Neuronal stem cell (in vitro differentiated cells): ENCODE measurements around the gene FLNA.
A peak's percentile ranks its signal among the peaks of the same experiment; 100 is the strongest.
"Not testable (repeated sequence)": the region's sequence is repeated elsewhere in the genome, so short reads cannot be mapped to it uniquely, and the experiment has no call there.

Source experiments
- DNase-seq: peaks from one replicate; pipeline ENCODE4 v3.0.0-alpha.2; 2013; ENCODE audit warnings: low spot score
- H2AFZ ChIP-seq: one replicate; pipeline ENCODE4 v1.6.1; 2013; ENCODE audit warnings: mild to moderate bottlenecking, low read length, inconsistent platforms
- H2AK5ac ChIP-seq: 2 replicates; pipeline ENCODE4 v1.6.1; 2013; ENCODE audit warnings: low read depth, mild to moderate bottlenecking, inconsistent platforms, low read length, moderate library complexity, mixed read lengths
- H2BK120ac ChIP-seq: 2 replicates; pipeline ENCODE4 v1.6.1; 2013; ENCODE audit warnings: low read depth, mild to moderate bottlenecking, inconsistent platforms, low read length, moderate library complexity, mixed read lengths
- H2BK12ac ChIP-seq: one replicate; pipeline ENCODE4 v1.6.1; 2013; ENCODE audit warnings: low read length, inconsistent platforms
- H2BK15ac ChIP-seq: 2 replicates; pipeline ENCODE4 v1.6.1; 2013; ENCODE audit warnings: mild to moderate bottlenecking, low read length, inconsistent platforms, mixed read lengths
- H2BK5ac ChIP-seq: one replicate; pipeline ENCODE4 v1.6.1; 2013; ENCODE audit warnings: inconsistent platforms, mild to moderate bottlenecking, low read length, moderate library complexity
- H3K14ac ChIP-seq: one replicate; pipeline ENCODE4 v1.6.1; 2013; ENCODE audit warnings: low read length, inconsistent platforms
- H3K18ac ChIP-seq: 2 replicates; pipeline ENCODE4 v1.6.1; 2013; ENCODE audit warnings: low read length, inconsistent platforms
- H3K23ac ChIP-seq: 2 replicates; pipeline ENCODE4 v1.6.1; 2013; ENCODE audit warnings: low read depth, mild to moderate bottlenecking, mixed read lengths, low read length, inconsistent platforms; ENCODE audit not compliant: poor library complexity
- H3K27ac ChIP-seq: replicated peaks from 3 replicates; pipeline ENCODE4 v1.5.1; 2013; ENCODE audit warnings: low read length, inconsistent platforms
- H3K27me3 ChIP-seq, 3 experiments: 2 replicates each; pipeline ENCODE4 v1.6.1; 2013; ENCODE audit warnings: low read length in 3 of 3, mild to moderate bottlenecking in 2 of 3, inconsistent platforms in 1 of 3, low read depth in 1 of 3, mixed read lengths in 1 of 3, moderate library complexity in 1 of 3; ENCODE audit not compliant: control insufficient read depth in 3 of 3, insufficient read depth in 3 of 3
- H3K36me3 ChIP-seq, 2 donors: replicated peaks in 1 of 2; 2 replicates each; pipeline ENCODE4 v1.6.1; 2013; ENCODE audit warnings: low read length in 2 of 2; ENCODE audit not compliant: control insufficient read depth in 2 of 2, insufficient read depth in 2 of 2
- H3K4ac ChIP-seq: 2 replicates; pipeline ENCODE4 v1.6.1; 2013; ENCODE audit warnings: inconsistent platforms, mild to moderate bottlenecking, low read length, moderate library complexity
- H3K4me1 ChIP-seq, 2 donors: 1 replicate in 1 of 2; 2 replicates in 1 of 2; pipeline ENCODE4 v1.6.1; 2013; ENCODE audit warnings: low read length in 2 of 2, low read depth in 1 of 2; ENCODE audit not compliant: control insufficient read depth in 2 of 2, insufficient read depth in 1 of 2
- H3K4me2 ChIP-seq: one replicate; pipeline ENCODE4 v1.6.1; 2013; ENCODE audit warnings: mild to moderate bottlenecking, low read length, inconsistent platforms; ENCODE audit not compliant: insufficient read depth, poor library complexity, severe bottlenecking
- H3K4me3 ChIP-seq, 2 donors: 2 replicates each; pipeline ENCODE4 v1.5.1; 2013; ENCODE audit warnings: low read length in 2 of 2, mild to moderate bottlenecking in 2 of 2, inconsistent platforms in 1 of 2, moderate library complexity in 1 of 2
- H3K79me1 ChIP-seq: one replicate; pipeline ENCODE4 v1.6.1; 2013; ENCODE audit warnings: low read depth, mild to moderate bottlenecking, inconsistent platforms, low read length, moderate library complexity
- H3K9ac ChIP-seq: one replicate; pipeline ENCODE4 v1.6.1; 2013; ENCODE audit warnings: mild to moderate bottlenecking, low read depth, low read length, inconsistent platforms; ENCODE audit not compliant: poor library complexity
- H3K9me3 ChIP-seq, 2 donors: replicated peaks in 1 of 2; 2 replicates each; pipeline versions ENCODE3 to v1.6.1; 2013; ENCODE audit warnings: low read length in 2 of 2, mild to moderate bottlenecking in 2 of 2, inconsistent platforms in 1 of 2, low read depth in 1 of 2, mixed read lengths in 1 of 2, moderate library complexity in 1 of 2; ENCODE audit not compliant: control insufficient read depth in 2 of 2, insufficient read depth in 1 of 2
- H4K8ac ChIP-seq: one replicate; pipeline ENCODE4 v1.6.1; 2013; ENCODE audit warnings: low read depth, mild to moderate bottlenecking, inconsistent platforms, low read length, moderate library complexity
- H4K91ac ChIP-seq: one replicate; pipeline ENCODE4 v1.6.1; 2013; ENCODE audit warnings: low read length, low read depth, mild to moderate bottlenecking, inconsistent platforms; ENCODE audit not compliant: poor library complexity
- WGBS, 2 donors: extraction: QIAGEN DNeasy Blood & Tissue Kit; methylation state at CpG; one replicate each; pipeline ENCODE4 v1.1.7; 2013; ENCODE audit warnings: missing lambda C conversion rate in 2 of 2, mixed read lengths in 1 of 2; ENCODE audit not compliant: insufficient read length in 2 of 2, insufficient replicate concordance in 1 of 2; ENCODE audit errors: extremely low coverage in 2 of 2; 5-methylcytosine and 5-hydroxymethylcytosine counted together

Gene FLNA

DNA sequence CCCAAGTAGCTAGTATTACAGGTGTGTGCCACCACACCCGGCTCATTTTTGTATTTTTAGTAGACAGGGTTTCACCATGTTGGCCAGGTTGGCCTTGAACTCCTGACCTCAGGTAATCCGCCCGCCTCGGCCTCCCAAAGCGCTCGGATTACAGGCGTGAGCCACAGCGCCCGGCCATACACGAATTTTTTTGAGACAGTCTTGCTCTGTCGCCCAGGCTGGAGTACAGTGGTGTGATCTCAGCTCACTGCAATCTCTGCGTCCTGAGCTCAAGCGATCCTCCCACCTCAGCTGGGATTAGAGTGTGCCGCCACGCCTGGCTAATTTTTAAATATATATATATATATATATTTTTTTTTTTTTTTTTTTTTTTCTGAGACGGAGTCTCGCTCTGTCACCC is 21.9 kb upstream of the FLNA start:
- H3K9ac ChIP-seq, H4K91ac ChIP-seq, H3K23ac ChIP-seq, H2AFZ ChIP-seq, H3K9me3 ChIP-seq, H3K79me1 ChIP-seq, DNase-seq, H2BK15ac ChIP-seq, H3K4me1 ChIP-seq, H2BK5ac ChIP-seq, H3K4me3 ChIP-seq, H3K14ac ChIP-seq, H3K18ac ChIP-seq, H2BK12ac ChIP-seq, H2BK120ac ChIP-seq, H3K27ac ChIP-seq, H3K4ac ChIP-seq, H4K8ac ChIP-seq, H2AK5ac ChIP-seq, H3K27me3 ChIP-seq, H3K4me2 ChIP-seq: not testable (repeated sequence)
- no CpG with 5 or more reads among the region's 17 CpGs for WGBS, 2 donors
- peaks cover 18 to 26% of the 10 kb centered on the region in 2 donors for H3K36me3 ChIP-seq

- not testable (repeated sequence) for H2BK15ac ChIP-seq, H3K27me3 ChIP-seq, H4K8ac ChIP-seq, H3K79me1 ChIP-seq, H3K23ac ChIP-seq, H3K4me1 ChIP-seq, H3K36me3 ChIP-seq, H3K14ac ChIP-seq, H3K4me2 ChIP-seq, H3K18ac ChIP-seq, H3K27ac ChIP-seq, DNase-seq, H2BK120ac ChIP-seq, H2BK12ac ChIP-seq, H2BK5ac ChIP-seq, H3K9me3 ChIP-seq, H2AFZ ChIP-seq, H3K4ac ChIP-seq, H2AK5ac ChIP-seq, H4K91ac ChIP-seq, H3K9ac ChIP-seq
- peak overlapping the region in 1 of 2 donors; percentile 24 for H3K4me3 ChIP-seq
- no CpG with 5 or more reads among the region's 121 CpGs for WGBS, 2 donors
These were observed 15.6 kb upstream of the FLNA start for GRCh38 chrX:154389812-154390747.

GRCh38 chrX:154388649-154389048 is 14.2 kb upstream of the FLNA start:
- H2BK5ac ChIP-seq, H3K4me2 ChIP-seq, H3K27me3 ChIP-seq, H3K9ac ChIP-seq, DNase-seq, H3K14ac ChIP-seq, H3K23ac ChIP-seq, H3K36me3 ChIP-seq, H4K8ac ChIP-seq, H2BK12ac ChIP-seq, H3K18ac ChIP-seq, H2AK5ac ChIP-seq, H3K27ac ChIP-seq, H2AFZ ChIP-seq, H2BK120ac ChIP-seq, H4K91ac ChIP-seq, H2BK15ac ChIP-seq, H3K79me1 ChIP-seq, H3K9me3 ChIP-seq, H3K4ac ChIP-seq, H3K4me3 ChIP-seq, H3K4me1 ChIP-seq: not testable (repeated sequence)
- no CpG with 5 or more reads among the region's 16 CpGs for WGBS, 2 donors

DNA sequence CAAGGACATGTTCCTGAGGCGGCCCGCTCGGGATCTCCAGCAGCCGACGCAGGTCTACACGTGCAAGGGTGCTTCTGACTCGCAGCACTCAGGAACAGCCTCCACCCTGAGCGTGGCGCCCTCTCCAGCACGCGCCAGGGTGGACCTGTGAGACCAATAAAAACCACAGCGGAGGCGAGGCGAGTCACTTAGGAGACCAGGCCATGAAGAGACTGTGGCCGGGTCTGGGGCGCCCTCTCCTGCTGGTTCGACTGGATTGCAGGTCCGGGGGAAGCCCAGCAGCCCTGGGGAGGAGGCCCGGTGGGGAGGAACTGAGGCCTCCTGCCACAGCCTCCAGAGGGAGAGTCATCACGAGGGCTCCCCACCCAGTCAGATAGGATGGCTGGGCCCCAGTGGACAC is 13.7 kb upstream of the FLNA start:
- WGBS, 2 donors: no CpG with 5 or more reads among the region's 20 CpGs
- not testable (repeated sequence) for H2BK5ac ChIP-seq, H3K4me1 ChIP-seq, H3K36me3 ChIP-seq, DNase-seq, H2AFZ ChIP-seq, H3K4me2 ChIP-seq, H2BK120ac ChIP-seq, H3K18ac ChIP-seq, H3K4ac ChIP-seq, H2BK15ac ChIP-seq, H3K4me3 ChIP-seq, H3K27me3 ChIP-seq, H4K8ac ChIP-seq, H3K14ac ChIP-seq, H2AK5ac ChIP-seq, H2BK12ac ChIP-seq, H4K91ac ChIP-seq, H3K27ac ChIP-seq, H3K9ac ChIP-seq, H3K79me1 ChIP-seq, H3K9me3 ChIP-seq, H3K23ac ChIP-seq
